NT2/D1 (cell line): ENCODE data around the gene SNED1.

Source experiments
- SUZ12 ChIP-seq: IDR thresholded peaks from 2 replicates; pipeline ENCODE4 v1.6.1; 2011; ENCODE audit not compliant: insufficient read length, insufficient read depth; ENCODE audit errors: extremely low read depth
- ZNF274 ChIP-seq: IDR thresholded peaks from 2 replicates; pipeline ENCODE4 v1.6.1; 2011; ENCODE audit warnings: mild to moderate bottlenecking, low read depth, low read length

GRCh38 chr2:240948905-240949790, 49.3 kb upstream of the SNED1 start:
- no peak for TF ChIP-seq SUZ12
- TF ChIP-seq ZNF274 = no peak
